VCaP (cell line): ENCODE data around the gene APPL2.

Source experiments
- H3K27ac ChIP-seq: fragments of 450-650 bp; 2 replicates; pipeline ENCODE4 v1.5.1; 2017
- CTCF ChIP-seq: fragments of 450-650 bp; conservative IDR thresholded peaks from 2 replicates; pipeline ENCODE4 v1.5.1; 2017; ENCODE audit warnings: mild to moderate bottlenecking, moderate library complexity

Gene APPL2

GRCh38 chr12:105204916-105205315 lies 31.1 kb downstream of the APPL2 start:
- no peak overlapping the region for H3K27ac ChIP-seq

GRCh38 chr12:105204127-105204526 lies 31.8 kb downstream of the APPL2 start:
- H3K27ac ChIP-seq = no peak overlapping the region
- no peak for TF ChIP-seq CTCF

More at GRCh38 chr12:105204916-105205315, 31.1 kb downstream of the APPL2 start:
- no peak for TF ChIP-seq CTCF

GRCh38 chr12:105202202-105202601 lies 33.8 kb downstream of the APPL2 start:
- peak overlapping the region; percentile 10; the same call in 1 of the 2 replicates for H3K27ac ChIP-seq
- TF ChIP-seq CTCF = no peak

GRCh38 chr12:105201299-105201698 lies 34.7 kb downstream of the APPL2 start:
- no peak overlapping the region; the same call in 1 of the 2 replicates for H3K27ac ChIP-seq
- TF ChIP-seq CTCF = no peak

- TF ChIP-seq CTCF = no peak
- no peak overlapping the region for H3K27ac ChIP-seq
Measured at GRCh38 chr12:105200385-105200784, 35.6 kb downstream of the APPL2 start.

- TF ChIP-seq CTCF = no peak
- no peak overlapping the region for H3K27ac ChIP-seq
Measured at GRCh38 chr12:105198961-105199360, 37.0 kb downstream of the APPL2 start.

- no peak overlapping the region for H3K27ac ChIP-seq
- TF ChIP-seq CTCF = no peak
Measured at GRCh38 chr12:105196090-105196489, 39.9 kb downstream of the APPL2 start.
